Glutamatergic neuron (in vitro differentiated cells): Measurements from ENCODE around the gene SYT8. TPM values are rescaled to one million over a fixed set of nuclear protein-coding genes. Genes with fewer than 3 reads are reported as not detected.
"Not testable (repeated sequence)": the region's sequence is repeated elsewhere in the genome, so short reads cannot be mapped to it uniquely, and the experiment has no call there.

ENCODE experiments used
- DNase-seq: peaks from one replicate; pipeline ENCODE4 v3.0.0; 2022
- H3K27ac Mint-ChIP-seq: one replicate; pipeline ENCODE4 v1.8.0; 2020; ENCODE audit warnings: mild to moderate bottlenecking, mixed read lengths, inconsistent platforms; ENCODE audit not compliant: unreplicated experiment
- H3K27me3 Mint-ChIP-seq: one replicate; pipeline ENCODE4 v1.8.0; 2020; ENCODE audit warnings: mild to moderate bottlenecking, moderate library complexity, mixed read lengths, inconsistent platforms; ENCODE audit not compliant: unreplicated experiment
- H3K36me3 Mint-ChIP-seq: one replicate; pipeline ENCODE4 v1.8.0; 2020; ENCODE audit warnings: mild to moderate bottlenecking, mixed read lengths, inconsistent platforms; ENCODE audit not compliant: unreplicated experiment
- H3K4me1 Mint-ChIP-seq: one replicate; pipeline ENCODE4 v1.8.0; 2020; ENCODE audit warnings: mild to moderate bottlenecking, low read depth, mixed read lengths, inconsistent platforms; ENCODE audit not compliant: unreplicated experiment
- H3K4me3 Mint-ChIP-seq: one replicate; pipeline ENCODE4 v1.8.0; 2020; ENCODE audit warnings: mild to moderate bottlenecking, mixed read lengths, inconsistent platforms; ENCODE audit not compliant: unreplicated experiment
- H3K9me3 Mint-ChIP-seq: one replicate; pipeline ENCODE4 v1.8.0; 2020; ENCODE audit warnings: mild to moderate bottlenecking, moderate library complexity, mixed read lengths, inconsistent platforms; ENCODE audit not compliant: unreplicated experiment
- CTCF ChIP-seq: fragments of 200-600 bp; sonication (generic); IDR thresholded peaks from one replicate; pipeline ENCODE4 v1.5.0; 2021; ENCODE audit not compliant: partially characterized antibody, unreplicated experiment
- total RNA-seq: library from RNA; stranded (reverse); fragmentation: NEBNext Ultra II Directional; extraction: Animal tissue kit (Norgen Biotek cat#: 25700); gene quantifications from one replicate; pipeline ENCODE4 v1.2.1, GENCODE V29; 2021; ENCODE audit not compliant: unreplicated experiment

SYT8 gene
- total RNA-seq, 1 donor from 2014 or later, result not detected

- no peak overlapping the region for H3K4me3 Mint-ChIP-seq
- H3K9me3 Mint-ChIP-seq, result peaks cover 4% of the 10 kb centered on the region
- H3K27me3 Mint-ChIP-seq, result peaks cover 4% of the 10 kb centered on the region
These were observed 42.3 kb upstream of the SYT8 start for GRCh38 chr11:1792461-1792860.

GRCh38 chr11:1793081-1793480 is 41.7 kb upstream of the SYT8 start:
- TF ChIP-seq CTCF, result no peak
- DNase-seq, result no peak
- Mint-ChIP-seq H3K4me3 (no peak overlapping the region), H3K9me3 (peaks cover 4% of the 10 kb centered on the region), H3K36me3 (no peaks in the 10 kb centered on the region), H3K4me1 (no peaks in the 10 kb centered on the region), H3K27ac (no peak overlapping the region), H3K27me3 (peaks cover 4% of the 10 kb centered on the region)

More at GRCh38 chr11:1792461-1792860, 42.3 kb upstream of the SYT8 start:
- no peak for DNase-seq
- H3K4me1 Mint-ChIP-seq, result no peaks in the 10 kb centered on the region
- no peak overlapping the region for H3K27ac Mint-ChIP-seq
- H3K36me3 Mint-ChIP-seq, result no peaks in the 10 kb centered on the region
- no peak for TF ChIP-seq CTCF

GRCh38 chr11:1796413-1797011 is 38.3 kb upstream of the SYT8 start:
- no peaks in the 10 kb centered on the region for H3K9me3 Mint-ChIP-seq
- H3K4me1 Mint-ChIP-seq, result peaks cover 1% of the 10 kb centered on the region
- H3K36me3 Mint-ChIP-seq, result no peaks in the 10 kb centered on the region

GRCh38 chr11:1797391-1798125 is 37.2 kb upstream of the SYT8 start:
- no peak for DNase-seq
- no peak overlapping the region for H3K4me3 Mint-ChIP-seq
- no peak for TF ChIP-seq CTCF
- peaks cover 1% of the 10 kb centered on the region for H3K4me1 Mint-ChIP-seq
- no peak overlapping the region for H3K27ac Mint-ChIP-seq
- H3K36me3 Mint-ChIP-seq, result no peaks in the 10 kb centered on the region
- H3K9me3 Mint-ChIP-seq, result peaks cover under 1% of the 10 kb centered on the region
- peaks cover 2% of the 10 kb centered on the region for H3K27me3 Mint-ChIP-seq

More at GRCh38 chr11:1796413-1797011, 38.3 kb upstream of the SYT8 start:
- Mint-ChIP-seq H3K4me3 (no peak overlapping the region), H3K27ac (no peak overlapping the region), H3K27me3 (peaks cover 4% of the 10 kb centered on the region)
- no peak for DNase-seq
- TF ChIP-seq CTCF, result no peak

GRCh38 chr11:1803246-1803645 is 31.5 kb upstream of the SYT8 start:
- DNase-seq, result no peak
- TF ChIP-seq CTCF, result no peak
- Mint-ChIP-seq H3K4me3 (no peak overlapping the region), H3K4me1 (peaks cover 1% of the 10 kb centered on the region), H3K27ac (no peak overlapping the region), H3K36me3 (no peaks in the 10 kb centered on the region), H3K9me3 (peaks cover 4% of the 10 kb centered on the region), H3K27me3 (peaks cover 3% of the 10 kb centered on the region)

GRCh38 chr11:1803835-1804519 is 30.8 kb upstream of the SYT8 start:
- not testable (repeated sequence) for H3K4me1 Mint-ChIP-seq, H3K27me3 Mint-ChIP-seq, H3K36me3 Mint-ChIP-seq, H3K4me3 Mint-ChIP-seq, DNase-seq, H3K9me3 Mint-ChIP-seq, H3K27ac Mint-ChIP-seq
